ENCODE results near the gene MED1. TPM values are rescaled to one million over a fixed set of nuclear protein-coding genes. Genes with fewer than 3 reads are reported as not detected.
A peak's percentile ranks its signal among the peaks of the same experiment; 100 is the strongest.

Gene MED1
- total RNA-seq, 1 experiment from 2014 or later = 41.4 TPM

GRCh38 chr17:39461113-39461925 lies 10.3 kb upstream of the MED1 start, which contains the start of gene CDK12:
CDK12 (plus strand) TSS chr17:39461486; CDS start chr17:39462072, 586 bp downstream.
- in situ Hi-C loops (cut with HindIII; ENCODE audit: low pct_unique_long_range_greater_than_20kb, low sequenced_read_pairs) = no loop called here
- POLR2A ChIA-PET = interaction anchor here (0.6 to 1.0 kb wide), 8 partner anchors 10 to 224 kb away, joined by 3 to 29 read pairs (median 4); partner anchors contain the start of gene MED1
- no TSS peak for BruUV-seq (replicated peaks)
- Histone ChIP-seq H3K4me3 (ENCODE audit: low read depth in 2 of 2, low read length in 2 of 2) (peak within 1 kb of the TSS; percentile 72 to 89), H3K9me3 (ENCODE audit: control insufficient read depth, insufficient read depth, low read depth, low read length) (no peaks in the 10 kb centered on the region), H3K36me3 (ENCODE audit: control insufficient read depth, insufficient read depth, low read length) (no peaks in the 10 kb centered on the region; the same call in 1 of the 2 replicates), H3K27ac (ENCODE audit: low read length) (peak within 1 kb of the TSS; percentile 86), H3K4me1 (ENCODE audit: control insufficient read depth, insufficient read depth, low read length) (no peaks in the 10 kb centered on the region), H3K27me3 (ENCODE audit: control insufficient read depth, insufficient read depth, low read length) (no peaks in the 10 kb centered on the region)
- TF ChIP-seq TCF7L2 (IDR thresholded peaks at IDR 0.05; ENCODE audit: low read depth, low read length) (peak; percentile 75), CTCF (IDR thresholded peaks at IDR 0.05) (no peak), POLR2AphosphoS5 (IDR thresholded peaks at IDR 0.05; ENCODE audit: low read depth, low read length) (peak; percentile 96), SIN3A (IDR thresholded peaks at IDR 0.05; ENCODE audit: borderline replicate concordance, insufficient read depth, low read depth, low read length) (peak; percentile 94), REST (IDR thresholded peaks at IDR 0.05; ENCODE audit: insufficient read depth in 1 of 2, low read depth in 2 of 2, low read length in 1 of 2) (no peak; a peak in 1 of 4 replicates)
- intact Hi-C loops (cut with micrococcal nuclease; ENCODE audit: unreplicated experiment) = no loop called here
- DNase-seq (ENCODE audit: low read depth, low spot score) (peak; percentile 93), ATAC-seq (peak; percentile 93)
- CTCF ChIA-PET = interaction anchor here (0.6 to 1.0 kb wide), 2 partner anchors 10 to 250 kb away, joined by 4 to 8 read pairs; partner anchors contain the start of gene MED1

GRCh38 chr17:39455919-39456318 lies 4.9 kb upstream of the MED1 start:
- ATAC-seq (no peak), DNase-seq (ENCODE audit: low read depth, low spot score) (no peak)
- Histone ChIP-seq H3K27me3 (ENCODE audit: control insufficient read depth, insufficient read depth, low read length) (no peaks in the 10 kb centered on the region), H3K27ac (ENCODE audit: low read length) (no peak overlapping the region), H3K36me3 (ENCODE audit: control insufficient read depth, insufficient read depth, low read length) (no peaks in the 10 kb centered on the region; the same call in 1 of the 2 replicates), H3K4me1 (ENCODE audit: control insufficient read depth, insufficient read depth, low read length) (no peaks in the 10 kb centered on the region; the same call in 1 of the 2 replicates), H3K4me3 (ENCODE audit: low read depth in 2 of 2, low read length in 2 of 2) (no peak overlapping the region), H3K9me3 (ENCODE audit: control insufficient read depth, insufficient read depth, low read depth, low read length) (no peaks in the 10 kb centered on the region)
- in situ Hi-C loops (cut with HindIII; ENCODE audit: low pct_unique_long_range_greater_than_20kb, low sequenced_read_pairs) = no loop called here
- BruUV-seq (replicated peaks) = no TSS peak
- intact Hi-C loops (cut with micrococcal nuclease; ENCODE audit: unreplicated experiment) = no loop called here
- no peak for TF ChIP-seq TCF7L2 (IDR thresholded peaks at IDR 0.05; ENCODE audit: low read depth, low read length)
- TF ChIP-seq CTCF (IDR thresholded peaks at IDR 0.05) = no peak
- no peak for TF ChIP-seq POLR2AphosphoS5 (IDR thresholded peaks at IDR 0.05; ENCODE audit: low read depth, low read length)
- no peak for TF ChIP-seq SIN3A (IDR thresholded peaks at IDR 0.05; ENCODE audit: borderline replicate concordance, insufficient read depth, low read depth, low read length)
- ChIA-PET CTCF (interaction anchor here (1.0 kb wide), 1 partner anchor 104 kb away, joined by 4 read pairs; no protein-coding TSS in a partner anchor), POLR2A (no interaction called here)

All from Panc1 (cell line).